ENCODE measurements around the gene KRTAP16-1. TPM values are rescaled to one million over a fixed set of nuclear protein-coding genes. Genes with fewer than 3 reads are reported as not detected.
"Not testable (repeated sequence)": the region's sequence is repeated elsewhere in the genome, so short reads cannot be mapped to it uniquely, and the experiment has no call there.

KRTAP16-1 gene
- total and polyA plus RNA-seq, 7 experiments from 2014 or later, result 0.19 to 0.49 (median 0.27) TPM; not detected in 3

DNA sequence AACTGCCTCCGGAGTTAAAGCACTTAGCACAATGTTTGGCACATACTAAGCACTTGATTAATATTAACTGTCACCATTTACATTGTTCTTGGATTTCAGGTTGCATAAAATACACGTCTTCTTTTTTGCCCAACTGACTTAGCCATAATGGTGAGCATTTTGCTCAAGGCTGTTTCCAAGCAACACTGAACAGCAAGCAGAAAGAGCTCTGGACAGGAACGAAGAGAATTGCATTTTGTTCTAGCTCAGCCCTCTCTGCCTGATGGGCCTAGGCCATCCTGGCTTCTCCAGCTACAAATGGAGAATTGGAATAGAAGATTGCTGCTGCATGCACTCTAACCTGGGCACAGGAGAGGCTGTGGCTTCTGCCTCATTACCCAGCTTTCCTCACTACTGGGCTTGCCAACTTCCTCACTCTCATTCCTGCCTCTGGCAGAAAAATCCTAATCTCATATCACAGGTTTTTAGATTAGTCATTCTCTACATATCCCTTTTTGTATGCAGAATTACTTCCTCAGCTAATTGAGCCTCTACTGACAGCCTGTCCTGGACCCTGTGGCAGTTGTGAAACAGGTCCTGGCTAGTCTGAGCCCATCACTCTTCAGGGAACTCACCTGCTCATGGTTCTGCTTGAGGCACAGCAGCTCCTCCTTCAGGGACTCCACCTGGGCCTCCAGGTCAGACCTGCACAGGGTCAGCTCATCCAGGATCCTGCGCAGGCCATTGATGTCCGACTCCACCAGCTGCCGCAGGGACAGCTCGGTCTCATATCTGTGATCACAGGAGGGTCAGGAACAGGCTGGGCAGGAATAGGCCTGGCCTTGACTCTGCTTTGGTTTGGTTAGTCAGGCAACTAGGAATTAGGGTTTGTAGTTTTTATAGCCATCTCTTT lies 39.0 kb upstream of the KRTAP16-1 start:
- H3K36me3 Mint-ChIP-seq, result peaks cover 1 to 13% (median 8%) of the 10 kb centered on the region in 5 donors
- intact Hi-C loops (cut with micrococcal nuclease), result no loop called here
- peaks cover 0 to 29% (median 0%) of the 10 kb centered on the region in 5 donors for H3K27me3 Mint-ChIP-seq
- peaks cover 3 to 12% (median 5%) of the 10 kb centered on the region in 11 donors for H3K9me3 Mint-ChIP-seq
- DNase-seq, result no peak
- peak overlapping the region in 2 of 9 donors; percentile 14 to 17 for H3K27ac Mint-ChIP-seq
- Histone ChIP-seq H3K27ac (ENCODE audit: low read depth, low read length) (no peak overlapping the region), H3K27me3 (ENCODE audit: control insufficient read depth in 2 of 2, insufficient read depth in 2 of 2, low read length in 2 of 2) (no peaks in the 10 kb centered on the region), H3K9me3 (ENCODE audit: control insufficient read depth in 2 of 3, low read length in 3 of 3) (peaks cover 0 to 3% (median 0%) of the 10 kb centered on the region in 3 experiments), H3K4me3 (ENCODE audit: low read length) (no peak overlapping the region), H3K4me1 (ENCODE audit: control insufficient read depth in 2 of 2, insufficient read depth in 2 of 2, low read length in 2 of 2) (peaks cover 0 to 14% of the 10 kb centered on the region in 2 donors), H3K36me3 (ENCODE audit: control insufficient read depth in 2 of 3, insufficient read depth in 3 of 3, low read length in 3 of 3) (no peaks in the 10 kb centered on the region)
- H3K4me1 Mint-ChIP-seq, result peaks cover 7 to 46% (median 26%) of the 10 kb centered on the region in 7 donors
- ATAC-seq, result no peak
- H3K4me3 Mint-ChIP-seq, result no peak overlapping the region
- ChIA-PET CTCF (interaction anchor here (1.3 kb wide), 1 partner anchor 25 kb away, joined by 7 read pairs; no protein-coding TSS in a partner anchor), POLR2A (interaction anchor here (0.6 to 1.7 kb wide), 6 partner anchors 8 to 26 kb away, joined by 3 to 4 read pairs (median 4); no protein-coding TSS in a partner anchor)

- intact Hi-C loops (cut with micrococcal nuclease); H3K27me3 ChIP-seq (ENCODE audit: control insufficient read depth in 2 of 2, insufficient read depth in 2 of 2, low read length in 2 of 2); H3K36me3 ChIP-seq (ENCODE audit: control insufficient read depth in 2 of 3, insufficient read depth in 3 of 3, low read length in 3 of 3); H3K4me3 Mint-ChIP-seq; CTCF ChIA-PET; H3K4me3 ChIP-seq (ENCODE audit: low read length); DNase-seq; ATAC-seq; H3K27ac ChIP-seq (ENCODE audit: low read depth, low read length); H3K27ac Mint-ChIP-seq: not testable (repeated sequence)
- Histone ChIP-seq H3K9me3 (ENCODE audit: control insufficient read depth in 2 of 3, low read length in 3 of 3) (peaks cover 0 to 13% (median 5%) of the 10 kb centered on the region in 3 experiments), H3K4me1 (ENCODE audit: control insufficient read depth in 2 of 2, insufficient read depth in 2 of 2, low read length in 2 of 2) (peaks cover 16 to 21% of the 10 kb centered on the region in 2 donors)
- Mint-ChIP-seq H3K4me1 (peaks cover 13 to 52% (median 34%) of the 10 kb centered on the region in 7 donors), H3K9me3 (peaks cover 0 to 28% (median 10%) of the 10 kb centered on the region in 11 donors), H3K36me3 (peaks cover 4 to 20% (median 11%) of the 10 kb centered on the region in 5 donors), H3K27me3 (peaks cover 0 to 20% (median 0%) of the 10 kb centered on the region in 5 donors)
- POLR2A ChIA-PET, result interaction anchor here (0.6 kb wide), 1 partner anchor 202 kb away, joined by 3 read pairs; no protein-coding TSS in a partner anchor
Observed at GRCh38 chr17:41346421-41346820, 37.3 kb upstream of the KRTAP16-1 start.

- ChIA-PET POLR2A (interaction anchor here (0.6 to 0.7 kb wide), 2 partner anchors 17 to 203 kb away, joined by 3 read pairs; no protein-coding TSS in a partner anchor), CTCF (no interaction called here)
- Histone ChIP-seq H3K9me3 (ENCODE audit: control insufficient read depth in 2 of 3, low read length in 3 of 3) (peaks cover 0 to 13% (median 5%) of the 10 kb centered on the region in 3 experiments), H3K4me1 (ENCODE audit: control insufficient read depth in 2 of 2, insufficient read depth in 2 of 2, low read length in 2 of 2) (peaks cover 20 to 24% of the 10 kb centered on the region in 2 donors), H3K27ac (ENCODE audit: low read depth, low read length) (no peak overlapping the region), H3K27me3 (ENCODE audit: control insufficient read depth in 2 of 2, insufficient read depth in 2 of 2, low read length in 2 of 2) (no peaks in the 10 kb centered on the region), H3K4me3 (ENCODE audit: low read length) (no peak overlapping the region), H3K36me3 (ENCODE audit: control insufficient read depth in 2 of 3, insufficient read depth in 3 of 3, low read length in 3 of 3) (no peaks in the 10 kb centered on the region)
- intact Hi-C loops (cut with micrococcal nuclease), result no loop called here
- Mint-ChIP-seq H3K27me3 (peaks cover 0 to 20% (median 0%) of the 10 kb centered on the region in 5 donors), H3K4me3 (no peak overlapping the region), H3K36me3 (peaks cover 4 to 20% (median 11%) of the 10 kb centered on the region in 5 donors), H3K27ac (peak overlapping the region in 1 of 9 donors; percentile 23), H3K4me1 (peaks cover 11 to 52% (median 34%) of the 10 kb centered on the region in 7 donors), H3K9me3 (peaks cover 0 to 29% (median 10%) of the 10 kb centered on the region in 11 donors)
- ATAC-seq (no peak), DNase-seq (no peak)
Observed at GRCh38 chr17:41345992-41346391, 36.9 kb upstream of the KRTAP16-1 start.

DNA sequence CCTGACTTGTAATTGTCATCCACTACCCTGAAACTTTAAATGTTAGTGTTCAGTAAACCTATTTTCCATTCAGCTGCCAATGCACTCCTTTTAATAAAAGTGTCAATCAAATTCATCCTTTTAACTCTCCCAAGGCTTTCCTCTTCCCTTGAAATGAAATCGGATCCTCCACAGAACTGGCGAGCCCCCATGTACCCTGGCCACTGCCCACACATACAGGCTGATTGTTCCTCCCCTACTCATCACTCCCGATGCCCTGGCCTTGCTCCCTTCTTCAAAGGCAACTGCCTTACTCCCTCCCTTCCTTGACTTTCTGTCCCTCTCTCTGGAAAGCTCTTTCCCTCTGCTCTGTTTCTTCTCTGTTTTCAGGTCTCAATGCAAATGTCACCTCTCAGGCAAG lies 33.9 kb upstream of the KRTAP16-1 start:
- peaks cover 33 to 81% (median 56%) of the 10 kb centered on the region in 7 donors for H3K4me1 Mint-ChIP-seq
- CTCF ChIA-PET, result interaction anchor here (0.6 kb wide), 1 partner anchor 434 kb away, joined by 3 read pairs; no protein-coding TSS in a partner anchor

DNA sequence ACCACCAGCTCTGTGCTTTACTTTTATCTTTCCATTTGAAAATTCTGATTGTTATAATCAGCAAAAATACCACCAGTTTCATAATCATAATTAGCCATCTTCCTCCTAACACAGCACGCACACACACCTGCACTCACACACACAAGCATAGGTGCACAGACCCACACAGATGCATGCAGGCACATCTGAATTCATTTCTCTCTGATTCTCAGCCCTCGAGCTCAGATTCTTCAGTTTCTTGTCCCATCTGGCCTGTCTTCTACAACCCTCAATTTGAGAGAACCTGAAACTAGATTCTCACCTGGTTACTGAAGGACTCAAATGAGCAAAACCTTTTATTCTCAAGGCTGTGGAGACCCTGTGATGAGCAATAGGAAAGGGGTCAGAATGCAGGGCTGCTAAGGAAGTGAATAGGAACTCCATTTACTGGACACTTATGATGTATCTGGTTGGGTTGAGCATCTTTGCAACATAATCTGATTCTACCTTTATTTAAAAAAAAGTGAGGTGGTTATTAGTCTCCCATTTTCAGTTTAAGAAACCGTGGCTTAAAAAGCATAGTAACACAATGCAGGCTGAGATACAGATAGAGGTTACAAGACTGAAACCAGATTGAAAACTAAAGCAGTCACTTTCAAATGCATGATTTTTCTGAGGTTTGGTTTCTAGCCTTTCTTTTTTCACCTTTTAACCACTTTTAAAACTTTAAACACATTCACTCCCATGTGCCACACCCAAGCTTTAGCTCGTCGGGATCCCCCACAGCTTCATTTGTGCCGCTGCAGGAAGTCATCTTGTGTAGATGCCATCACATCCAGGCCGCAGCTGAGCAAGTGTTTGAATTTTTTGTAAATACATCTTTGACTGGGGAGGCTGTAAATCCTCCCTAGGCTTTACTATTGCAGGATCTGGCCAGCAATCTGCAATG lies 32.1 kb upstream of the KRTAP16-1 start:
- peak in 7 of 9 donors; percentile 63 to 91 (median 82) for DNase-seq
- peaks cover 60 to 63% of the 10 kb centered on the region in 2 donors for H3K4me1 ChIP-seq (ENCODE audit: control insufficient read depth in 2 of 2, insufficient read depth in 2 of 2, low read length in 2 of 2)
- intact Hi-C loops (cut with micrococcal nuclease), result loop anchor here (1.0 to 5.0 kb wide), 3 partner anchors 19 to 61 kb away; no protein-coding TSS in a partner anchor
- peak overlapping the region; percentile 7 to 84 (median 72) for H3K4me3 Mint-ChIP-seq
- peaks cover 4 to 21% (median 11%) of the 10 kb centered on the region in 5 donors for H3K36me3 Mint-ChIP-seq
- no peaks in the 10 kb centered on the region for H3K36me3 ChIP-seq (ENCODE audit: control insufficient read depth in 2 of 3, insufficient read depth in 3 of 3, low read length in 3 of 3)
- H3K27me3 ChIP-seq (ENCODE audit: control insufficient read depth in 2 of 2, insufficient read depth in 2 of 2, low read length in 2 of 2), result no peaks in the 10 kb centered on the region
- ATAC-seq, result peak; percentile 75
- ChIA-PET CTCF (interaction anchor here (0.6 to 3.1 kb wide), 7 partner anchors 12 to 1484 kb away, joined by 3 to 22 read pairs (median 5); no protein-coding TSS in a partner anchor), POLR2A (interaction anchor here (0.7 to 3.0 kb wide), 10 partner anchors 9 to 739 kb away, joined by 3 to 18 read pairs (median 4); partner anchors contain the start of genes EIF1, KRT33A and KRTAP16-1)
- peaks cover 0 to 20% (median 0%) of the 10 kb centered on the region in 5 donors for H3K27me3 Mint-ChIP-seq
- H3K27ac ChIP-seq (ENCODE audit: low read depth, low read length), result peak overlapping the region; percentile 87
- peak overlapping the region; percentile 89 to 99 (median 96) for H3K27ac Mint-ChIP-seq
- peaks cover 0 to 29% (median 10%) of the 10 kb centered on the region in 11 donors for H3K9me3 Mint-ChIP-seq
- H3K9me3 ChIP-seq (ENCODE audit: control insufficient read depth in 2 of 3, low read length in 3 of 3), result peaks cover 0 to 13% (median 5%) of the 10 kb centered on the region in 3 experiments
- H3K4me3 ChIP-seq (ENCODE audit: low read length), result peak overlapping the region; percentile 1
- H3K4me1 Mint-ChIP-seq, result peaks cover 33 to 87% (median 63%) of the 10 kb centered on the region in 7 donors

More for the DNA sequence above, 33.9 kb upstream of the KRTAP16-1 start:
- DNase-seq, result no peak
- peaks cover 4 to 21% (median 11%) of the 10 kb centered on the region in 5 donors for H3K36me3 Mint-ChIP-seq
- H3K27ac Mint-ChIP-seq, result peak overlapping the region; percentile 34 to 99 (median 94)
- H3K4me3 Mint-ChIP-seq, result peak overlapping the region in 7 of 10 donors; percentile 1 to 72 (median 38)
- H3K4me3 ChIP-seq (ENCODE audit: low read length), result no peak overlapping the region
- no peaks in the 10 kb centered on the region for H3K27me3 ChIP-seq (ENCODE audit: control insufficient read depth in 2 of 2, insufficient read depth in 2 of 2, low read length in 2 of 2)
- peaks cover 48 to 51% of the 10 kb centered on the region in 2 donors for H3K4me1 ChIP-seq (ENCODE audit: control insufficient read depth in 2 of 2, insufficient read depth in 2 of 2, low read length in 2 of 2)
- H3K27ac ChIP-seq (ENCODE audit: low read depth, low read length), result no peak overlapping the region
- no peaks in the 10 kb centered on the region for H3K36me3 ChIP-seq (ENCODE audit: control insufficient read depth in 2 of 3, insufficient read depth in 3 of 3, low read length in 3 of 3)
- peaks cover 0 to 29% (median 10%) of the 10 kb centered on the region in 11 donors for H3K9me3 Mint-ChIP-seq
- POLR2A ChIA-PET, result interaction anchor here (0.6 to 3.0 kb wide), 3 partner anchors 12 to 34 kb away, joined by 3 to 18 read pairs (median 5); partner anchors contain the start of gene KRTAP16-1
- intact Hi-C loops (cut with micrococcal nuclease), result loop anchor here in 1 of 2 donors (5.0 kb wide), 1 partner anchor 59 kb away; no protein-coding TSS in a partner anchor
- ATAC-seq, result no peak
- peaks cover 0 to 19% (median 0%) of the 10 kb centered on the region in 5 donors for H3K27me3 Mint-ChIP-seq
- H3K9me3 ChIP-seq (ENCODE audit: control insufficient read depth in 2 of 3, low read length in 3 of 3), result peaks cover 0 to 13% (median 5%) of the 10 kb centered on the region in 3 experiments

All from naive thymus-derived CD4-positive, alpha-beta T cell (primary cell).